K562 (cell line): ENCODE results near the gene ASCC1. TPM values are rescaled to one million over a fixed set of nuclear protein-coding genes. Genes with fewer than 3 reads are reported as not detected.

Source experiments
- ATF3 ChIP-seq, 2 experiments: fragments of 450-650 bp in 1 of 2; sonication (generic) in 1 of 2; formaldehyde crosslinking in 1 of 2; IDR thresholded peaks in 1 of 2; conservative IDR thresholded peaks in 1 of 2; 2 replicates each; pipeline versions ENCODE4 v1.6.1 to v1.8.1; 2016 to 2023; ENCODE audit warnings: mild to moderate bottlenecking in 2 of 2, moderate library complexity in 2 of 2, inconsistent platforms in 1 of 2, missing genetic modification reagents in 1 of 2
- CEBPG ChIP-seq, 3 experiments: fragments of 200-800 bp in 1 of 3; sonication (Bioruptor generic) in 1 of 3; sonication (generic) in 1 of 3; formaldehyde crosslinking in 1 of 3; IDR thresholded peaks in 2 of 3; conservative IDR thresholded peaks in 1 of 3; 2 replicates each; pipeline versions ENCODE4 v1.6.1 to v1.8.0; 2016 to 2022; ENCODE audit warnings: missing compliant biosample characterization in 2 of 3, missing genetic modification characterization in 2 of 3, mild to moderate bottlenecking in 1 of 3, missing genetic modification reagents in 1 of 3
- ESRRB ChIP-seq: fragments of 250-450 bp; sonication (Bioruptor Pico); IDR thresholded peaks from 2 replicates; pipeline ENCODE4 v1.5.0; 2020; ENCODE audit warnings: mild to moderate bottlenecking, moderate library complexity, borderline replicate concordance
- FOSL1 ChIP-seq: fragments of 200-800 bp; sonication (Bioruptor generic); conservative IDR thresholded peaks from 2 replicates; pipeline ENCODE4 v1.6.1; 2016; ENCODE audit warnings: missing genetic modification characterization, missing compliant biosample characterization
- FOXA3 ChIP-seq, 2 experiments: fragments of 450-650 bp in 1 of 2; sonication (generic) in 1 of 2; formaldehyde crosslinking; IDR thresholded peaks in 1 of 2; conservative IDR thresholded peaks in 1 of 2; 2 replicates each; pipeline versions ENCODE4 v1.4.0 to v1.8.0; 2020 to 2022; ENCODE audit warnings: mild to moderate bottlenecking in 2 of 2, missing genetic modification reagents in 1 of 2
- GTF2B ChIP-seq: IDR thresholded peaks from 2 replicates; pipeline ENCODE4 v1.6.1; 2011; ENCODE audit not compliant: insufficient read length; ENCODE audit errors: extremely low read depth
- HNRNPUL1 ChIP-seq: fragments of 200-400 bp; formaldehyde crosslinking; IDR thresholded peaks from 2 replicates; pipeline ENCODE4 v1.6.1; 2017; ENCODE audit warnings: low read length
- JUND ChIP-seq, 2 experiments: IDR thresholded peaks; 2 replicates in 1 of 2; 3 replicates in 1 of 2; pipeline ENCODE4 v1.6.1; 2011; ENCODE audit warnings: borderline replicate concordance in 2 of 2, low read depth in 2 of 2, low read length in 2 of 2, improper control_type of control experiment in 1 of 2, missing biosample characterization in 1 of 2, missing genetic modification characterization in 1 of 2, missing genetic modification reagents in 1 of 2
- KDM1A ChIP-seq, 2 experiments: fragments of 450-650 bp; IDR thresholded peaks; 2 replicates each; pipeline ENCODE4 v1.6.1; 2016; ENCODE audit warnings: mild to moderate bottlenecking in 2 of 2
- SMARCE1 ChIP-seq: fragments of 450-650 bp; IDR thresholded peaks from 2 replicates; pipeline ENCODE4 v1.7.1; 2016; ENCODE audit warnings: mild to moderate bottlenecking
- SOX6 ChIP-seq: fragments of 450-650 bp; IDR thresholded peaks from 2 replicates; pipeline ENCODE4 v1.6.1; 2014; ENCODE audit warnings: mild to moderate bottlenecking
- ZNF318 ChIP-seq, 2 experiments: fragments of 450-650 bp; IDR thresholded peaks; 2 replicates each; pipeline ENCODE4 v1.6.1; 2016; ENCODE audit warnings: mild to moderate bottlenecking in 2 of 2, borderline replicate concordance in 1 of 2, low read depth in 1 of 2, moderate library complexity in 1 of 2
- ZNF699 ChIP-seq: fragments of 250-450 bp; sonication (Bioruptor Pico); IDR thresholded peaks from 2 replicates; pipeline ENCODE4 v1.8.0; 2021; ENCODE audit warnings: mild to moderate bottlenecking, moderate library complexity; ENCODE audit not compliant: insufficient replicate concordance
- polyA plus RNA-seq, 8 experiments: library from polyadenylated mRNA; depleted of rRNA in 4 of 8; stranded (reverse) in 5 of 8; unstranded in 3 of 8; fragments of >200 nt; fragmentation: Nextera tagmentation in 2 of 8; fragmentation: Illumina TruSeq in 1 of 8; extraction: Ambion mirVana in 2 of 8; extraction: Trizol in 1 of 8; gene quantifications; 2 replicates each; pipeline versions ENCODE4 v1.2.1 to v1.2.3, GENCODE V29; 2011 to 2014; ENCODE audit warnings: inconsistent platforms in 1 of 8, missing spikeins in 1 of 8
- total RNA-seq, 7 experiments: library from RNA; depleted of rRNA in 6 of 7; stranded (reverse); fragments of >200 nt in 6 of 7; fragmentation: Illumina TruSeq in 2 of 7; extraction: Trizol in 2 of 7; gene quantifications; 2 replicates each; pipeline versions ENCODE4 v1.2.1 to v1.2.3, GENCODE V29; 2011 to 2021; ENCODE audit warnings: low replicate concordance in 1 of 7
- TF ChIP-seq, protein P1 (sequence below): fragments of 450-650 bp; IDR thresholded peaks from 2 replicates; pipeline ENCODE4 v1.7.0; 2016; ENCODE audit warnings: borderline replicate concordance

ASCC1 gene
- total and polyA plus RNA-seq, 9 of the 15 experiments (the other 6 are each of a cell fraction or from before 2014, with no cell fraction given): 31.7 to 73.3 (median 52.8) TPM

GRCh38 chr10:72133517-72133916, 82.6 kb downstream of the ASCC1 start (continued):
- no peak for TF ChIP-seq ZNF318 (IDR thresholded peaks at IDR 0.05; ENCODE audit: borderline replicate concordance in 1 of 2, low read depth in 1 of 2)
- TF ChIP-seq HNRNPUL1: no peak
- peak; percentile 88 for TF ChIP-seq FOSL1 (tag)
- TF ChIP-seq KDM1A (IDR thresholded peaks at IDR 0.05): no peak
- peak; percentile 52; the same call in 1 of the 2 replicates for TF ChIP-seq ATF3 (IDR thresholded peaks at IDR 0.05)
- TF ChIP-seq ATF3 (CRISPR knock-in tag; conservative IDR thresholded peaks at IDR 0.05): no peak
- TF ChIP-seq GTF2B: no peak
- peak; percentile 16; the same call in 1 of the 2 replicates for TF ChIP-seq SMARCE1
- no peak for TF ChIP-seq ZNF699 (CRISPR knock-in tag)
- peak in 1 of 2 experiments; percentile 74; a peak in 1 of 4 replicates for TF ChIP-seq FOXA3 (CRISPR knock-in tag; conservative IDR thresholded peaks at IDR 0.05 in 1 of 2, IDR thresholded peaks at IDR 0.05 in 1 of 2)
- peak; percentile 54; the same call in 1 of the 2 replicates for TF ChIP-seq JUND (IDR thresholded peaks at IDR 0.05; ENCODE audit: borderline replicate concordance, low read depth, low read length)
- peak; percentile 64; the same call in 1 of the 3 replicates for TF ChIP-seq JUND (tag; IDR thresholded peaks at IDR 0.05; ENCODE audit: borderline replicate concordance, low read depth, low read length)
- TF ChIP-seq CEBPG (CRISPR knock-in tag; IDR thresholded peaks at IDR 0.05): 0 out of 2 replicates have a peak, but pooled peaks have one; percentile 24
- TF ChIP-seq CEBPG (tag; conservative IDR thresholded peaks at IDR 0.05 in 1 of 2, IDR thresholded peaks at IDR 0.05 in 1 of 2): no peak
- TF ChIP-seq ESRRB (CRISPR knock-in tag): no peak
- peak; percentile 81 for TF ChIP-seq SOX6
- TF ChIP-seq, protein P1, sequence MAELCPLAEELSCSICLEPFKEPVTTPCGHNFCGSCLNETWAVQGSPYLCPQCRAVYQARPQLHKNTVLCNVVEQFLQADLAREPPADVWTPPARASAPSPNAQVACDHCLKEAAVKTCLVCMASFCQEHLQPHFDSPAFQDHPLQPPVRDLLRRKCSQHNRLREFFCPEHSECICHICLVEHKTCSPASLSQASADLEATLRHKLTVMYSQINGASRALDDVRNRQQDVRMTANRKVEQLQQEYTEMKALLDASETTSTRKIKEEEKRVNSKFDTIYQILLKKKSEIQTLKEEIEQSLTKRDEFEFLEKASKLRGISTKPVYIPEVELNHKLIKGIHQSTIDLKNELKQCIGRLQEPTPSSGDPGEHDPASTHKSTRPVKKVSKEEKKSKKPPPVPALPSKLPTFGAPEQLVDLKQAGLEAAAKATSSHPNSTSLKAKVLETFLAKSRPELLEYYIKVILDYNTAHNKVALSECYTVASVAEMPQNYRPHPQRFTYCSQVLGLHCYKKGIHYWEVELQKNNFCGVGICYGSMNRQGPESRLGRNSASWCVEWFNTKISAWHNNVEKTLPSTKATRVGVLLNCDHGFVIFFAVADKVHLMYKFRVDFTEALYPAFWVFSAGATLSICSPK: no peak
